Measurements from ENCODE around the gene ACAA2.

DNA sequence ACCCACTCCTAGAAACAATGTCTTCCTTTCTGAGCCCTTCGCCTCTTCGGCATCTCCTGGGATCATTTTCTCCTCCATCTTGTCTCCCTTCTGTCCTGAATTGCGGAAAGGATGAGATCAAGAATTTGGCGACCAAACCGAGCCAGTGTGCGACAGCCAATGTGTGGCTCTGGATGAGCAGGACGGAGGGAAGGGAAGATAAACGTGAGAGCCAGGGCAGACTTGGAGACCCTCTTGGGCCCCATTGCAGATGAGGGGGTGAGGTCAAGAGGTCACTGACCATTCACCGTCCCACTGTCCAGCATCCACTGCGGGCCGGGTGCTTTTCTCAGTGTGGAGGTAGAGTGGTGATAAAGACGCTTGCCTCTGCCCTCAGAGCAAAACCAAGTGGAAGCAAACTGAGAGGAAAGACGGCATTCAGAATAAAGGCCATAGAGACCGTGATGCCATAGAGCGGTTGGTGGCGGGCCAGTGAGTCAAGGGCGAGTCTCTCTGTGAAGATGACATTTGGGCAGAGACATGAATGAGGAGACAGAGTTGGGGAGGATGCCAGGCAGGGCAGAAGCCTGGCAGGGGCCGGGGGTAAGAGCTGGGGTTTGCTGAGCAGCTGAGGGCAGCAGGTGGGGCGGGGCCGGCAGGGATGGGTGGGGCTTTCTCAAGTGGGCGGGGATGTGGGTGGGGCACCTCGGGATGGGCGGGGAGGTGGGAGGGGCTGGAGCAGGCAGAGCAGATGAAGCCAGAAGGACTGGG is 55.6 kb downstream of the ACAA2 start:
- TF ChIP-seq HDGF (IDR thresholded peaks at IDR 0.05; ENCODE audit: borderline replicate concordance): no peak
- TF ChIP-seq SUZ12 (IDR thresholded peaks at IDR 0.05): no peak
- no peak for TF ChIP-seq NFRKB (IDR thresholded peaks at IDR 0.05)
- TF ChIP-seq FOXM1 (IDR thresholded peaks at IDR 0.05; ENCODE audit: borderline replicate concordance): no peak
- TF ChIP-seq FOXK2 (IDR thresholded peaks at IDR 0.05): no peak
- TF ChIP-seq, protein P1, sequence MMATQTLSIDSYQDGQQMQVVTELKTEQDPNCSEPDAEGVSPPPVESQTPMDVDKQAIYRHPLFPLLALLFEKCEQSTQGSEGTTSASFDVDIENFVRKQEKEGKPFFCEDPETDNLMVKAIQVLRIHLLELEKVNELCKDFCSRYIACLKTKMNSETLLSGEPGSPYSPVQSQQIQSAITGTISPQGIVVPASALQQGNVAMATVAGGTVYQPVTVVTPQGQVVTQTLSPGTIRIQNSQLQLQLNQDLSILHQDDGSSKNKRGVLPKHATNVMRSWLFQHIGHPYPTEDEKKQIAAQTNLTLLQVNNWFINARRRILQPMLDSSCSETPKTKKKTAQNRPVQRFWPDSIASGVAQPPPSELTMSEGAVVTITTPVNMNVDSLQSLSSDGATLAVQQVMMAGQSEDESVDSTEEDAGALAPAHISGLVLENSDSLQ (IDR thresholded peaks at IDR 0.05): no peak
- no peak for TF ChIP-seq ARNT (IDR thresholded peaks at IDR 0.05)

All from HEK293T (cell line).